ENCODE measurements around the gene CCDC85A.

DNA sequence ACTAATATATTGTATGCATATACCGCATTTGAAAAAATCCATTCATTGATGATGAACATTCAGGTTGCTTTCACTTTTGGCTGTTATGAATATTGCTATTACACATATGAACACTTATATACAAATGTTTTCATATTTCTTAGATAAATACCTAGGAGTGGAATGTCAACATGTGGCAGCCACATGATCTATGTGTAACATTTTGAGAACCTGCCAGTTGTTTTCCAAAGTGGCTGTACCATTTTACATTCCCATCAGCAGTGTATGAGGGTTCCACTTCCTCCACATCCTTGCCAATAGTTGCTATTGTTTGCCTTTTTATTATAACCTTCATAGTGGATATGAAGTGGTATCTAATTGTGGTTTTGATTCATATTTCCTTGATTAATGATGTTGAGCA is 40.5 kb downstream of the CCDC85A start:
- no peak for TF ChIP-seq YY1 (IDR thresholded peaks at IDR 0.05; ENCODE audit: insufficient read depth, insufficient read length)
- TF ChIP-seq SUZ12 (IDR thresholded peaks at IDR 0.05; ENCODE audit: extremely low read depth, insufficient read depth, insufficient read length), result no peak

All from NT2/D1 (cell line).